ENCODE results near the gene STXBP5. TPM values are rescaled to one million over a fixed set of nuclear protein-coding genes. Genes with fewer than 3 reads are reported as not detected.

The STXBP5 gene
- total RNA-seq, 2 experiments from 2014 or later: 17.6 to 17.7 TPM

DNA sequence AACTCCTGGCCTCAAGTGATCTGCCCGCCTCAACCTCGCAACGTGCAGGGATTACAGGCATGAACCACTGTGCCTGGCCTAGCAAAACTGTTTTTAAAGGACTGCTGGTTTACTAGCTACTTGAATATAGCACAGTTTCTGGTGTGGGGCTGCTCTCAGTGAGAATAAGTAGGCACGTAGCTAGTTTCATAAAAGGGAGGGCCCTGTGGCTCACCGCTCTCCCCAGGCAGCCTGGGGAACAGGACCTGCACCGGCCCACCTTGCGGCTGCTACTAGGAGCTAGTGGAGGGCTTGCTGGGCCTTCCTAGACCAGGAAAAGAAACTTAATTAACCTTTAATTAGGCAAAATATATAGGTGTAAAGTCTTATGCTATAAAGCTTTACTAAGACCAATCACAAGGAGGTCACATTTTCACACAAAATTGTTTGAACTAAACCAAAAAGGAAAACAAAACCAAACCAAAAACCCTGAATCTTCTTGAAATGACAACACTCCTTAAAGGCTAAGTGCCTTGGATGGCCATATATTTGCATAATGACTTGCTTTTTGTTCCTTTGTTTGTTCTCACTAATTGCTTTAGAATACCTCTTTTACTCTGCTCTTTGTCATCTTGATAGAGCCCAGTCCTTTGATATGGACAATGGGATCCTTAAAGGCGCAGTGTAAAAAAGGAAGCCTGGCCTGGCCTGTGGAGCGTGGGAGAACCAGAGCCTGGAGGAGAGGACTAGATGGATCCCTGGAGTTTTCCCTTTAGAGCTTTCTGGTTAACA lies 234.7 kb downstream of the STXBP5 start:
- ChIA-PET CTCF (no interaction called here), POLR2A (no interaction called here)
- Mint-ChIP-seq H3K9me3 (no peaks in the 10 kb centered on the region), H3K36me3 (ENCODE audit: low read depth) (no peaks in the 10 kb centered on the region), H3K4me1 (no peaks in the 10 kb centered on the region), H3K4me3 (no peak overlapping the region), H3K27ac (no peak overlapping the region), H3K27me3 (peaks cover 3% of the 10 kb centered on the region)
- no peak for DNase-seq

Data from activated CD4-positive, alpha-beta T cell treated with anti-CD3 and anti-CD28 coated beads, Interleukin-2, amount 10 ng/mL, durations not matched to agents 7 days and 5 days (primary cell).